SK-N-MC (cell line): ENCODE measurements around the gene LUZP2.

Source experiments
- EZH2 ChIP-seq: fragments of 200-600 bp; sonication (generic); IDR thresholded peaks from one replicate; pipeline ENCODE4 v1.6.1; 2017; ENCODE audit warnings: antibody characterized with exemption
- FOXP2 ChIP-seq: optimal IDR thresholded peaks from 2 replicates; pipeline ENCODE3; 2011; ENCODE audit warnings: mild to moderate bottlenecking, moderate library complexity; ENCODE audit not compliant: insufficient read depth; ENCODE audit errors: extremely low read length, control extremely low read depth
- POLR2AphosphoS5 ChIP-seq: IDR thresholded peaks from 2 replicates; pipeline ENCODE4 v1.6.1; 2012; ENCODE audit warnings: mild to moderate bottlenecking, low read depth, low read length, borderline replicate concordance

DNA sequence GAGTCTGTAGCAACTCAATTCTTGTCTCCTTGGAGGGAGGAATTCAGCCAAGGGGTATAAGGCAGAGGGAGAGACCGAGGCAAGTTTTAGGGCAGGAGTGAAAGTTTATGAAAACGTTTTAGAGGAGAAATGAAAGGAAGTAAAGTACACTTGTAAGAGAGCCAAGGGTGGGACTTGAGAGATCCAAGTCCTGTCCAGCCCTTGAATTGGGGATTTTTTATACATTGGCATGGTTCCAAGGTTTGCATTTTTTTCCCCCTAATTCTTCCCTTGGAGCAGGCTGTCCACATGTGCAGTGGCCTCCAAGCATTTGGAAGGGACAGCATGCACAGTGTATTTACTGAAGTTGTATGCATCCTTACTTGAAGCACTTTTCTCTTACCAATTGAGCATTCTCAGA is 192.1 kb downstream of the LUZP2 start:
- TF ChIP-seq POLR2AphosphoS5 (no peak), EZH2 (no peak), FOXP2 (no peak)
